Ovary (tissue), 9 donors: ENCODE data around the gene PSENEN. TPM values are rescaled to one million over a fixed set of nuclear protein-coding genes. Genes with fewer than 3 reads are reported as not detected.

Experiments
- DNase-seq, 5 donors: peaks; one replicate each; pipeline ENCODE4 v3.0.0-alpha.2; 2019 to 2020
- H3K27ac ChIP-seq, 2 donors: fragments of 200-600 bp; one replicate each; pipeline versions ENCODE4 v1.5.1 to v1.8.0; 2019 to 2022
- H3K27me3 ChIP-seq: fragments of 200-600 bp; one replicate; pipeline ENCODE4 v1.8.0; 2022
- H3K36me3 ChIP-seq: fragments of 200-600 bp; sonication (generic); one replicate; pipeline ENCODE4 v1.5.1; 2019
- H3K4me1 ChIP-seq: one replicate; pipeline ENCODE4 v1.8.1; 2013; ENCODE audit warnings: mild to moderate bottlenecking, moderate library complexity; ENCODE audit not compliant: insufficient read depth
- H3K4me3 ChIP-seq: fragments of 200-600 bp; sonication (generic); one replicate; pipeline ENCODE4 v1.5.1; 2017
- H3K9me3 ChIP-seq, 2 donors: fragments of 200-600 bp in 1 of 2; sonication (generic) in 1 of 2; one replicate each; pipeline versions ENCODE4 v1.5.1 to v1.8.1; 2013 to 2019; ENCODE audit warnings: mild to moderate bottlenecking in 1 of 2, moderate library complexity in 1 of 2
- CTCF ChIP-seq, 3 donors: fragments of 450-650 bp in 2 of 3; fragments of 200-600 bp in 1 of 3; IDR thresholded peaks; one replicate each; pipeline versions ENCODE4 v1.5.1 to v1.8.0; 2016 to 2022; ENCODE audit warnings: antibody characterized with exemption in 3 of 3, mild to moderate bottlenecking in 1 of 3
- EP300 ChIP-seq: sonication (generic); formaldehyde crosslinking; IDR thresholded peaks from one replicate; pipeline ENCODE4 v1.6.1; 2017; ENCODE audit warnings: antibody characterized with exemption
- POLR2A ChIP-seq: fragments of 450-650 bp; IDR thresholded peaks from one replicate; pipeline ENCODE4 v1.6.1; 2017; ENCODE audit warnings: antibody characterized with exemption, mild to moderate bottlenecking, moderate library complexity
- WGBS, 3 donors: extraction: QIAGEN DNeasy Blood & Tissue Kit in 1 of 3; methylation state at CpG; one replicate each; pipeline versions ENCODE4 v1.1.5 to v1.1.7; 2013 to 2017; 5-methylcytosine and 5-hydroxymethylcytosine counted together
- intact Hi-C, 4 donors: fragments of 100-400 bp; cut with DNase I; formaldehyde crosslinking; loops; one replicate each; pipeline versions ENCODE4 v1.11.0 to v1.15.1; 2022 to 2023
- polyA plus RNA-seq, 2 donors: library from polyadenylated mRNA; stranded (reverse); fragments of 200-250 nt in 1 of 2; fragments of 350-450 nt in 1 of 2; fragmentation: Illumina TruSeq in 1 of 2; extraction: RNeasy Lipid Tissue Mini Kit (QIAGEN cat#74804) in 1 of 2; gene quantifications; one replicate each; pipeline ENCODE4 v1.2.3, GENCODE V29; 2013 to 2014
- total RNA-seq, 7 donors: library from RNA; depleted of rRNA in 2 of 7; stranded (reverse); fragments of >200 nt in 2 of 7; fragmentation: NEBNext Ultra II Directional in 3 of 7; extraction: Animal tissue kit (Norgen Biotek cat#: 25700) in 3 of 7; gene quantifications; one replicate each; pipeline versions ENCODE4 v1.1.0 to v1.2.4, GENCODE V29; 2016 to 2023
- donor health status: DM: no; HTN: no; CAD: no; lungs with moderate emphysema.
- donor health status: DM: no; HTN: no; CAD: no.
- donor health status: Bipolar disorder and iron deficiency.
- donor health status: DM: yes; HTN: yes; CAD: no.
- donor health status: DM: no; HTN: no; CAD: no.
- donor health status: DM: yes; HTN: yes; CAD: no.

The PSENEN gene
- total and polyA plus RNA-seq, 9 donors, result 23.4 to 90.4 (median 44.6) TPM

GRCh38 chr19:35782589-35782988, 37.1 kb downstream of the PSENEN start:
- Histone ChIP-seq H3K27me3 (no peaks in the 10 kb centered on the region), H3K4me1 (no peaks in the 10 kb centered on the region), H3K4me3 (no peak overlapping the region), H3K27ac (no peak overlapping the region), H3K9me3 (no peaks in the 10 kb centered on the region), H3K36me3 (no peaks in the 10 kb centered on the region)
- TF ChIP-seq EP300 (no peak), CTCF (IDR thresholded peaks at IDR 0.05) (no peak), POLR2A (no peak)
- WGBS, 3 donors, result 92 to 97% (median 92%) methylated on average over 11 to 12 of the region's 12 CpGs
- peak in 1 of 5 donors; percentile 24 for DNase-seq
- intact Hi-C loops, result loop anchor here in 1 of 4 donors (10.0 kb wide), 1 partner anchor 142 kb away; no protein-coding TSS in a partner anchor

- WGBS, 3 donors, result 78 to 79% (median 79%) methylated on average over 28 of the region's 28 CpGs
- H3K9me3 ChIP-seq, result no peaks in the 10 kb centered on the region
- H3K4me1 ChIP-seq, result no peaks in the 10 kb centered on the region
- no peaks in the 10 kb centered on the region for H3K27me3 ChIP-seq
- intact Hi-C loops, result loop anchor here in 1 of 4 donors (10.0 kb wide), 1 partner anchor 141 kb away; no protein-coding TSS in a partner anchor
- no peak overlapping the region for H3K4me3 ChIP-seq
- TF ChIP-seq EP300 (no peak), POLR2A (no peak), CTCF (IDR thresholded peaks at IDR 0.05) (no peak)
- peak in 1 of 5 donors; percentile 23 for DNase-seq
- H3K27ac ChIP-seq, result no peak overlapping the region
- H3K36me3 ChIP-seq, result no peaks in the 10 kb centered on the region
Observed at GRCh38 chr19:35783469-35784434, 38.3 kb downstream of the PSENEN start.

GRCh38 chr19:35784503-35785338, 39.3 kb downstream of the PSENEN start:
- no peak for TF ChIP-seq CTCF (IDR thresholded peaks at IDR 0.05)
- TF ChIP-seq POLR2A, result no peak
- no peak for TF ChIP-seq EP300
- H3K36me3 ChIP-seq, result no peaks in the 10 kb centered on the region
- H3K27me3 ChIP-seq, result no peaks in the 10 kb centered on the region
- 76 to 81% (median 77%) methylated on average over 27 to 45 of the region's 45 CpGs for WGBS, 3 donors
- H3K4me1 ChIP-seq, result no peaks in the 10 kb centered on the region
- peak in 1 of 5 donors; percentile 19 for DNase-seq
- intact Hi-C loops, result loop anchor here in 1 of 4 donors (10.0 kb wide), 1 partner anchor 140 kb away; no protein-coding TSS in a partner anchor
- H3K9me3 ChIP-seq, result no peaks in the 10 kb centered on the region
- no peak overlapping the region for H3K27ac ChIP-seq
- H3K4me3 ChIP-seq, result no peak overlapping the region

GRCh38 chr19:35785339-35785627, 39.8 kb downstream of the PSENEN start:
- WGBS, 3 donors, result 88 to 91% (median 90%) methylated on average over 10 of the region's 10 CpGs
- H3K36me3 ChIP-seq, result no peaks in the 10 kb centered on the region
- no peak for DNase-seq
- H3K4me3 ChIP-seq, result no peak overlapping the region
- no peaks in the 10 kb centered on the region for H3K9me3 ChIP-seq
- H3K4me1 ChIP-seq, result no peaks in the 10 kb centered on the region
- intact Hi-C loops, result loop anchor here in 1 of 4 donors (10.0 kb wide), 1 partner anchor 140 kb away; no protein-coding TSS in a partner anchor
- no peak overlapping the region for H3K27ac ChIP-seq
- H3K27me3 ChIP-seq, result no peaks in the 10 kb centered on the region
- no peak for TF ChIP-seq CTCF (IDR thresholded peaks at IDR 0.05)
- no peak for TF ChIP-seq POLR2A
- no peak for TF ChIP-seq EP300
